Measurements from ENCODE around the gene NOC3L. TPM values are rescaled to one million over a fixed set of nuclear protein-coding genes. Genes with fewer than 3 reads are reported as not detected.
A peak's percentile ranks its signal among the peaks of the same experiment; 100 is the strongest.

NOC3L gene
- total RNA-seq, 1 experiment from 2014 or later = 39.0 TPM

DNA sequence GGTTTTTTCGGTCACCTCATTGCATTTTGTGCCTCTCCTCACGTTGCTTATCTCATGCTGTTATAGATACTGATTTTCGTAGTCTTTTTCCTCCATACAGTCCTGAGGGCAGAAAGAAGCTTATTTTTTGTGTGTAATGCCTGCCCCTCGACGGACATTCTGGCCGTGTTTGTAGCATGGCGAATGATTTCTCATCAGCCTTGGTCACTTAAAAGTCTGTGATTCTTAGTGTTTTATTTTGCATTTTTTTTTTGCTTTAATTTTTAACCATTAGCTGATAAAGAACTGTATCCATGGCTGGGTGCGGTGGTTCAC is 469 bp upstream of the NOC3L start:
- CTCF ChIA-PET = interaction anchor here (0.6 to 4.5 kb wide), 22 partner anchors 9 to 916 kb away, joined by 3 to 50 read pairs (median 4); partner anchors contain the start of gene TBC1D12
- TSS peak; percentile 89 for BruUV-seq (replicated peaks)
- H3K9me3 Mint-ChIP-seq (ENCODE audit: unreplicated experiment) = no peaks in the 10 kb centered on the region
- H3K4me1 Mint-ChIP-seq (ENCODE audit: insufficient read depth, unreplicated experiment) = peaks cover 19% of the 10 kb centered on the region
- peak overlapping the region; percentile 92 for H3K27ac Mint-ChIP-seq (ENCODE audit: low read depth, unreplicated experiment)
- H3K4me3 Mint-ChIP-seq (ENCODE audit: unreplicated experiment) = peak overlapping the region; percentile 95
- intact Hi-C loops (cut with micrococcal nuclease) = loop anchor here (5.0 kb wide), 1 partner anchor 79 kb away; no protein-coding TSS in a partner anchor
- POLR2A ChIA-PET = interaction anchor here (0.6 to 4.2 kb wide), 11 partner anchors 9 to 661 kb away, joined by 3 to 107 read pairs (median 4); partner anchors contain the start of genes FRA10AC1 and TBC1D12
- peaks cover 22% of the 10 kb centered on the region for H3K36me3 Mint-ChIP-seq (ENCODE audit: insufficient read depth, unreplicated experiment)
- TF ChIP-seq, protein P1, sequence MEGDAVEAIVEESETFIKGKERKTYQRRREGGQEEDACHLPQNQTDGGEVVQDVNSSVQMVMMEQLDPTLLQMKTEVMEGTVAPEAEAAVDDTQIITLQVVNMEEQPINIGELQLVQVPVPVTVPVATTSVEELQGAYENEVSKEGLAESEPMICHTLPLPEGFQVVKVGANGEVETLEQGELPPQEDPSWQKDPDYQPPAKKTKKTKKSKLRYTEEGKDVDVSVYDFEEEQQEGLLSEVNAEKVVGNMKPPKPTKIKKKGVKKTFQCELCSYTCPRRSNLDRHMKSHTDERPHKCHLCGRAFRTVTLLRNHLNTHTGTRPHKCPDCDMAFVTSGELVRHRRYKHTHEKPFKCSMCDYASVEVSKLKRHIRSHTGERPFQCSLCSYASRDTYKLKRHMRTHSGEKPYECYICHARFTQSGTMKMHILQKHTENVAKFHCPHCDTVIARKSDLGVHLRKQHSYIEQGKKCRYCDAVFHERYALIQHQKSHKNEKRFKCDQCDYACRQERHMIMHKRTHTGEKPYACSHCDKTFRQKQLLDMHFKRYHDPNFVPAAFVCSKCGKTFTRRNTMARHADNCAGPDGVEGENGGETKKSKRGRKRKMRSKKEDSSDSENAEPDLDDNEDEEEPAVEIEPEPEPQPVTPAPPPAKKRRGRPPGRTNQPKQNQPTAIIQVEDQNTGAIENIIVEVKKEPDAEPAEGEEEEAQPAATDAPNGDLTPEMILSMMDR (IDR thresholded peaks at IDR 0.05; ENCODE audit: unreplicated experiment) = no peak
- H3K27me3 Mint-ChIP-seq (ENCODE audit: insufficient read depth, unreplicated experiment) = no peaks in the 10 kb centered on the region
- DNase-seq (ENCODE audit: unreplicated experiment) = no peak

DNA sequence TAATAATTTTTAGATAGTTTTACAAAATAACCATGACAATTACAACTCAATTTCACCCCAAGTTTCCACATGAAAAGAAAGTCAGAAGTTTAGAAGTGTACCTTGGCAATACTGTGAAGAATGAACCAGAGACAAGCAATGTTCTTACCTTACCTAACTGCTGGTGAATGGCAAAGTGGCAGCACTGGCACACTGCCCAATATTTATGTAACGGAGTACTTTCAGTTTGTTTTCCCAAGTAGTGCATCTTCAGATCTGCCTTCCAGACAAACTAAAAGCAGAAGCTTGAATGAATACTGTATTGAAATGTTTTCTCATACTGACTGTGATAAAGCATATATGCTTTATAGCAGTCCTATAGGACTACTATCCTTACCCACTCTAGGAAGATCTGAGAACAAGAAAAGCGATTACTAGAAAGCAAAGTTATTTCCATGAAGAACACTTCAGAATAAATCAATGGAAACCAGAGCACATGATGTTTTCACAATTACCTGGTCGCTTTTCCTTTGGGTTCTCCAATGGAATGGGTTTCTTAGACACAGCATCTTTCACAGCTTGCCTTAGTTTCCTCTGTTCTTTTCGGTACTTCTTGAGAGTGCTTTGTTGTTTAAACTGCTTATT is 1.5 kb downstream of the NOC3L start:
- ChIA-PET POLR2A (interaction anchor here (0.8 to 4.2 kb wide), 10 partner anchors 7 to 659 kb away, joined by 3 to 107 read pairs (median 5); partner anchors contain the start of genes FRA10AC1, HELLS and TBC1D12), CTCF (interaction anchor here (0.5 to 4.5 kb wide), 10 partner anchors 8 to 875 kb away, joined by 3 to 50 read pairs (median 4); partner anchors contain the start of genes SLC35G1 and TBC1D12)
- Mint-ChIP-seq H3K36me3 (ENCODE audit: insufficient read depth, unreplicated experiment) (peaks cover 37% of the 10 kb centered on the region), H3K4me1 (ENCODE audit: insufficient read depth, unreplicated experiment) (peaks cover 24% of the 10 kb centered on the region), H3K27ac (ENCODE audit: low read depth, unreplicated experiment) (no peak overlapping the region), H3K27me3 (ENCODE audit: insufficient read depth, unreplicated experiment) (no peaks in the 10 kb centered on the region), H3K9me3 (ENCODE audit: unreplicated experiment) (no peaks in the 10 kb centered on the region), H3K4me3 (ENCODE audit: unreplicated experiment) (peak overlapping the region; percentile 95)
- intact Hi-C loops (cut with micrococcal nuclease) = loop anchor here (1.0 to 5.0 kb wide), 2 partner anchors 81 to 184 kb away; partner anchors contain the start of gene HELLS
- no TSS peak for BruUV-seq (replicated peaks)
- TF ChIP-seq, protein P1 (IDR thresholded peaks at IDR 0.05; ENCODE audit: unreplicated experiment) = no peak
- DNase-seq (ENCODE audit: unreplicated experiment) = peak; percentile 70

DNA sequence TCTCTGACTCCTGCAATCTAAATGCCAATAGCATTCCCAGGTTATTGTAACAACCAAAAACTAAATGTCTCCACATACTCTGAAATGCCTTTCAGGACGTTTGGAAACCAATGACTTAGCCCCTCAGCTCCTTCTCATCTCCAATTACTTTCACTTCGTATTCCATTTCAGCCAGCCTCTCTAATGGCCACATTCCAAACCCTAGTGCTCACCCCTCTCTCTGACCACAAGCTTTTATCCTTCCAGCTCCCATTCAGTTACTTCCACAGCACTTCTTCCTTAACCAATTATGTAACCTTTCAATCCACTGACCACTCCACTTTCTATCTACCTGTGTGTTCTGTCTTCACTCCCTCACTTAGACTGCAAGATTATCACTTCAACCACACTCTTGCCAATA is 4.3 kb downstream of the NOC3L start:
- intact Hi-C loops (cut with micrococcal nuclease) = no loop called here
- ChIA-PET POLR2A (no interaction called here), CTCF (interaction anchor here (0.5 to 2.3 kb wide), 3 partner anchors 38 to 135 kb away, joined by 3 to 21 read pairs (median 4); no protein-coding TSS in a partner anchor)
- peak; percentile 79 for DNase-seq (ENCODE audit: unreplicated experiment)
- Mint-ChIP-seq H3K4me3 (ENCODE audit: unreplicated experiment) (peak overlapping the region; percentile 15), H3K4me1 (ENCODE audit: insufficient read depth, unreplicated experiment) (peaks cover 18% of the 10 kb centered on the region), H3K9me3 (ENCODE audit: unreplicated experiment) (no peaks in the 10 kb centered on the region), H3K27ac (ENCODE audit: low read depth, unreplicated experiment) (peak overlapping the region; percentile 43), H3K27me3 (ENCODE audit: insufficient read depth, unreplicated experiment) (no peaks in the 10 kb centered on the region), H3K36me3 (ENCODE audit: insufficient read depth, unreplicated experiment) (peaks cover 47% of the 10 kb centered on the region)
- no TSS peak for BruUV-seq (replicated peaks)
- TF ChIP-seq, protein P1 (IDR thresholded peaks at IDR 0.05; ENCODE audit: unreplicated experiment) = no peak

DNA sequence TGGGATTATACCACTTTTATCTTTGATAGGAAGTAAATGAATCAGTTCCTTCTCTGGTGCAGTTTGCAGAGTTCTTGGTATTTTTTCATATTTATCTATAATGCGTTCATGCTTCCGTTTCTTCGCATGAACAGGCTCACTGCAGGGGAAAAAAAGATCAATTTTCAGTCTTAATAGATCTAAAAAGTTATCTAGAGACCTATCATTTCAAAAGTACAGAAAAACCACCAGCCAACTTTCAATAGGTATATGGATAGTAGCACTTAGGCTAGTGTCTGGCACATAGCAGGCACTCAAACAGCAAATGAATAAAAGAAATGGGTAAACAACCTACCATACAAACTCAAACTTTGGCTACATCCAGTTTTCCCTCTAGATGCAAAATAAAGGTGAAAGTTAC is 5.5 kb downstream of the NOC3L start:
- POLR2A ChIA-PET = interaction anchor here (1.6 kb wide), 1 partner anchor 46 kb away, joined by 4 read pairs; no protein-coding TSS in a partner anchor
- intact Hi-C loops (cut with micrococcal nuclease) = no loop called here
- peaks cover 18% of the 10 kb centered on the region for H3K4me1 Mint-ChIP-seq (ENCODE audit: insufficient read depth, unreplicated experiment)
- H3K9me3 Mint-ChIP-seq (ENCODE audit: unreplicated experiment) = no peaks in the 10 kb centered on the region
- peaks cover 60% of the 10 kb centered on the region for H3K36me3 Mint-ChIP-seq (ENCODE audit: insufficient read depth, unreplicated experiment)
- no peak overlapping the region for H3K4me3 Mint-ChIP-seq (ENCODE audit: unreplicated experiment)
- DNase-seq (ENCODE audit: unreplicated experiment) = no peak
- CTCF ChIA-PET = interaction anchor here (0.8 to 2.3 kb wide), 3 partner anchors 42 to 452 kb away, joined by 3 to 21 read pairs (median 3); no protein-coding TSS in a partner anchor
- no peaks in the 10 kb centered on the region for H3K27me3 Mint-ChIP-seq (ENCODE audit: insufficient read depth, unreplicated experiment)
- no TSS peak for BruUV-seq (replicated peaks)
- TF ChIP-seq, protein P1 (IDR thresholded peaks at IDR 0.05; ENCODE audit: unreplicated experiment) = no peak
- no peak overlapping the region for H3K27ac Mint-ChIP-seq (ENCODE audit: low read depth, unreplicated experiment)
